ENCODE measurements around the gene CACUL1.
"Not testable (repeated sequence)": the region's sequence is repeated elsewhere in the genome, so short reads cannot be mapped to it uniquely, and the experiment has no call there.

Gene CACUL1

GRCh38 chr10:118754556-118755423 lies at the start of gene CACUL1:
TSS of gene CACUL1 (minus strand) at chr10:118754970. CDS start at chr10:118754762, 208 bp downstream.
- DNase-seq: peak; percentile 94

GRCh38 chr10:118804262-118804773 lies 49.5 kb upstream of the CACUL1 start:
- DNase-seq: no peak

GRCh38 chr10:118802126-118802793 lies 47.5 kb upstream of the CACUL1 start:
- DNase-seq: no peak

- DNase-seq: no peak
These were observed 46.1 kb upstream of the CACUL1 start for GRCh38 chr10:118800920-118801319.

GRCh38 chr10:118799777-118800176 lies 45.0 kb upstream of the CACUL1 start:
- no peak for DNase-seq

GRCh38 chr10:118798231-118798662 lies 43.5 kb upstream of the CACUL1 start:
- DNase-seq: no peak

GRCh38 chr10:118794971-118795370 lies 40.2 kb upstream of the CACUL1 start:
- not testable (repeated sequence) for DNase-seq

- DNase-seq: no peak
These were observed 38.8 kb upstream of the CACUL1 start for GRCh38 chr10:118793545-118793944.

- DNase-seq: no peak
These were observed 37.8 kb upstream of the CACUL1 start for GRCh38 chr10:118792526-118792925.

- no peak for DNase-seq
These were observed 35.3 kb upstream of the CACUL1 start for GRCh38 chr10:118790058-118790457.

GRCh38 chr10:118785551-118785950 lies 30.8 kb upstream of the CACUL1 start:
- DNase-seq: no peak

GRCh38 chr10:118783776-118784545 lies 29.2 kb upstream of the CACUL1 start:
- DNase-seq: no peak

GRCh38 chr10:118782916-118783465 lies 28.2 kb upstream of the CACUL1 start:
- DNase-seq: not testable (repeated sequence)

GRCh38 chr10:118781541-118781940 lies 26.8 kb upstream of the CACUL1 start:
- DNase-seq: no peak

- no peak for DNase-seq
These were observed 24.0 kb upstream of the CACUL1 start for GRCh38 chr10:118778727-118779126.

- DNase-seq: no peak
These were observed 22.2 kb upstream of the CACUL1 start for GRCh38 chr10:118776960-118777359.

GRCh38 chr10:118776033-118776432 lies 21.3 kb upstream of the CACUL1 start:
- DNase-seq: no peak

GRCh38 chr10:118775478-118775877 lies 20.7 kb upstream of the CACUL1 start:
- DNase-seq: no peak

GRCh38 chr10:118773041-118773440 lies 18.3 kb upstream of the CACUL1 start:
- no peak for DNase-seq

- DNase-seq: no peak
These were observed 17.2 kb upstream of the CACUL1 start for GRCh38 chr10:118771976-118772375.

GRCh38 chr10:118769898-118770600 lies 15.3 kb upstream of the CACUL1 start:
- no peak for DNase-seq
